Astrocyte (in vitro differentiated cells and primary cell): Measurements from ENCODE around the gene HMGCLL1. TPM values are rescaled to one million over a fixed set of nuclear protein-coding genes. Genes with fewer than 3 reads are reported as not detected.

Experiments
- DNase-seq: peaks from one replicate; pipeline ENCODE4 v3.0.0-alpha.2; 2010; ENCODE audit warnings: low read depth
- FAIRE-seq: peaks from 2 replicates; lab custom pipeline; 2011; peaks lifted over from hg19 to GRCh38; lab: Jason Lieb, UNC
- H2AFZ ChIP-seq: 2 replicates; pipeline ENCODE4 v1.6.0; 2012; ENCODE audit warnings: low read depth, low read length, inconsistent platforms
- H3K27ac ChIP-seq: 2 replicates; pipeline ENCODE4 v1.5.1; 2011; ENCODE audit warnings: low read depth, low read length, inconsistent platforms
- H3K27me3 ChIP-seq: 2 replicates; pipeline ENCODE4 v1.6.0; 2011; ENCODE audit warnings: low read length, inconsistent platforms; ENCODE audit not compliant: insufficient read depth
- H3K36me3 ChIP-seq: 2 replicates; pipeline ENCODE4 v1.5.1; 2011; ENCODE audit warnings: low read length, inconsistent platforms; ENCODE audit not compliant: insufficient read depth
- H3K4me1 ChIP-seq: 2 replicates; pipeline ENCODE4 v1.5.1; 2011; ENCODE audit warnings: low read length, inconsistent platforms; ENCODE audit not compliant: insufficient read depth
- H3K4me2 ChIP-seq: 2 replicates; pipeline ENCODE4 v1.6.0; 2012; ENCODE audit warnings: low read length, inconsistent platforms
- H3K4me3 ChIP-seq: 2 replicates; pipeline ENCODE4 v1.5.1; 2011; ENCODE audit warnings: low read depth, mild to moderate bottlenecking, low read length, inconsistent platforms; ENCODE audit not compliant: insufficient read depth
- H3K79me2 ChIP-seq: 2 replicates; pipeline ENCODE4 v1.6.0; 2012; ENCODE audit warnings: mild to moderate bottlenecking, low read length, inconsistent platforms; ENCODE audit not compliant: insufficient read depth
- H3K9ac ChIP-seq: 2 replicates; pipeline ENCODE4 v1.6.0; 2012; ENCODE audit warnings: mild to moderate bottlenecking, low read length, inconsistent platforms
- H3K9me3 ChIP-seq: 2 replicates; pipeline ENCODE4 v1.5.1; 2012; ENCODE audit warnings: low read depth, mild to moderate bottlenecking, low read length, inconsistent platforms; ENCODE audit not compliant: insufficient read depth
- H4K20me1 ChIP-seq: 2 replicates; pipeline ENCODE4 v1.6.0; 2012; ENCODE audit warnings: low read length, inconsistent platforms; ENCODE audit not compliant: insufficient read depth
- H3K27ac Mint-ChIP-seq: one replicate; pipeline ENCODE4 v1.8.0; 2021; ENCODE audit warnings: mild to moderate bottlenecking, mixed read lengths; ENCODE audit not compliant: unreplicated experiment
- H3K27me3 Mint-ChIP-seq: one replicate; pipeline ENCODE4 v1.8.0; 2021; ENCODE audit warnings: low read depth, mixed read lengths; ENCODE audit not compliant: unreplicated experiment
- H3K36me3 Mint-ChIP-seq: one replicate; pipeline ENCODE4 v1.8.0; 2021; ENCODE audit warnings: low read depth, mixed read lengths; ENCODE audit not compliant: unreplicated experiment
- H3K4me1 Mint-ChIP-seq: one replicate; pipeline ENCODE4 v1.8.0; 2021; ENCODE audit warnings: low read depth, mixed read lengths; ENCODE audit not compliant: unreplicated experiment
- H3K4me3 Mint-ChIP-seq: one replicate; pipeline ENCODE4 v1.8.0; 2021; ENCODE audit warnings: mild to moderate bottlenecking, moderate library complexity, mixed read lengths; ENCODE audit not compliant: unreplicated experiment
- H3K9me3 Mint-ChIP-seq: one replicate; pipeline ENCODE4 v1.8.0; 2021; ENCODE audit warnings: mild to moderate bottlenecking, mixed read lengths; ENCODE audit not compliant: unreplicated experiment
- CTCF ChIP-seq: IDR thresholded peaks from 2 replicates; pipeline ENCODE4 v1.5.1; 2011; ENCODE audit warnings: low read depth, mild to moderate bottlenecking, inconsistent platforms, low read length, moderate library complexity; ENCODE audit not compliant: insufficient read depth
- EZH2 ChIP-seq: IDR thresholded peaks from 2 replicates; pipeline ENCODE4 v1.6.1; 2012; ENCODE audit warnings: mild to moderate bottlenecking, low read length, inconsistent platforms; ENCODE audit not compliant: insufficient read depth
- total RNA-seq: library from RNA; stranded (reverse); gene quantifications from 2 replicates; pipeline ENCODE4 v1.2.1, GENCODE V29; 2021

The HMGCLL1 gene
- total RNA-seq, 1 donor from 2014 or later = 0.30 TPM

GRCh38 chr6:55497694-55498093, 81.3 kb downstream of the HMGCLL1 start:
- Histone ChIP-seq H3K27ac (no peak overlapping the region), H3K27me3 (no peaks in the 10 kb centered on the region), H2AFZ (no peak overlapping the region), H3K79me2 (no peaks in the 10 kb centered on the region), H3K4me1 (no peaks in the 10 kb centered on the region), H4K20me1 (no peaks in the 10 kb centered on the region), H3K36me3 (no peaks in the 10 kb centered on the region), H3K9ac (no peak overlapping the region), H3K9me3 (no peaks in the 10 kb centered on the region), H3K4me2 (no peak overlapping the region), H3K4me3 (no peak overlapping the region)
- no peak for DNase-seq
- Mint-ChIP-seq H3K27me3 (no peaks in the 10 kb centered on the region), H3K4me1 (no peaks in the 10 kb centered on the region), H3K36me3 (no peaks in the 10 kb centered on the region), H3K4me3 (no peak overlapping the region), H3K27ac (no peak overlapping the region), H3K9me3 (no peaks in the 10 kb centered on the region)
- FAIRE-seq = no peak
- TF ChIP-seq EZH2 (no peak), CTCF (no peak)

GRCh38 chr6:55496201-55496600, 82.8 kb downstream of the HMGCLL1 start:
- FAIRE-seq = no peak
- H3K4me1 Mint-ChIP-seq = no peaks in the 10 kb centered on the region

More at GRCh38 chr6:55496201-55496600, 82.8 kb downstream of the HMGCLL1 start:
- Mint-ChIP-seq H3K36me3 (no peaks in the 10 kb centered on the region), H3K27me3 (no peaks in the 10 kb centered on the region), H3K9me3 (no peaks in the 10 kb centered on the region), H3K4me3 (no peak overlapping the region), H3K27ac (no peak overlapping the region)
- no peak overlapping the region for H3K4me3 ChIP-seq
- H3K27me3 ChIP-seq = no peaks in the 10 kb centered on the region
- H3K4me2 ChIP-seq = no peak overlapping the region
- no peak overlapping the region for H3K27ac ChIP-seq
- no peak overlapping the region for H2AFZ ChIP-seq
- H3K79me2 ChIP-seq = no peaks in the 10 kb centered on the region
- H3K4me1 ChIP-seq = no peaks in the 10 kb centered on the region
- no peaks in the 10 kb centered on the region for H3K36me3 ChIP-seq
- H4K20me1 ChIP-seq = no peaks in the 10 kb centered on the region
- H3K9ac ChIP-seq = no peak overlapping the region
- DNase-seq = no peak
- no peaks in the 10 kb centered on the region for H3K9me3 ChIP-seq
- no peak for TF ChIP-seq EZH2
- TF ChIP-seq CTCF = no peak
